Measurements from ENCODE around the gene SNIP1. TPM values are rescaled to one million over a fixed set of nuclear protein-coding genes. Genes with fewer than 3 reads are reported as not detected.
"Not testable (repeated sequence)": the region's sequence is repeated elsewhere in the genome, so short reads cannot be mapped to it uniquely, and the experiment has no call there.

Gene SNIP1, protein sequence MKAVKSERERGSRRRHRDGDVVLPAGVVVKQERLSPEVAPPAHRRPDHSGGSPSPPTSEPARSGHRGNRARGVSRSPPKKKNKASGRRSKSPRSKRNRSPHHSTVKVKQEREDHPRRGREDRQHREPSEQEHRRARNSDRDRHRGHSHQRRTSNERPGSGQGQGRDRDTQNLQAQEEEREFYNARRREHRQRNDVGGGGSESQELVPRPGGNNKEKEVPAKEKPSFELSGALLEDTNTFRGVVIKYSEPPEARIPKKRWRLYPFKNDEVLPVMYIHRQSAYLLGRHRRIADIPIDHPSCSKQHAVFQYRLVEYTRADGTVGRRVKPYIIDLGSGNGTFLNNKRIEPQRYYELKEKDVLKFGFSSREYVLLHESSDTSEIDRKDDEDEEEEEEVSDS
- polyA plus RNA-seq (2013, experiment 1 of 2; ENCODE audit: insufficient read length) = 11.7 TPM
- polyA plus RNA-seq (2013, experiment 2 of 2; ENCODE audit: insufficient read length) = 11.5 TPM

DNA sequence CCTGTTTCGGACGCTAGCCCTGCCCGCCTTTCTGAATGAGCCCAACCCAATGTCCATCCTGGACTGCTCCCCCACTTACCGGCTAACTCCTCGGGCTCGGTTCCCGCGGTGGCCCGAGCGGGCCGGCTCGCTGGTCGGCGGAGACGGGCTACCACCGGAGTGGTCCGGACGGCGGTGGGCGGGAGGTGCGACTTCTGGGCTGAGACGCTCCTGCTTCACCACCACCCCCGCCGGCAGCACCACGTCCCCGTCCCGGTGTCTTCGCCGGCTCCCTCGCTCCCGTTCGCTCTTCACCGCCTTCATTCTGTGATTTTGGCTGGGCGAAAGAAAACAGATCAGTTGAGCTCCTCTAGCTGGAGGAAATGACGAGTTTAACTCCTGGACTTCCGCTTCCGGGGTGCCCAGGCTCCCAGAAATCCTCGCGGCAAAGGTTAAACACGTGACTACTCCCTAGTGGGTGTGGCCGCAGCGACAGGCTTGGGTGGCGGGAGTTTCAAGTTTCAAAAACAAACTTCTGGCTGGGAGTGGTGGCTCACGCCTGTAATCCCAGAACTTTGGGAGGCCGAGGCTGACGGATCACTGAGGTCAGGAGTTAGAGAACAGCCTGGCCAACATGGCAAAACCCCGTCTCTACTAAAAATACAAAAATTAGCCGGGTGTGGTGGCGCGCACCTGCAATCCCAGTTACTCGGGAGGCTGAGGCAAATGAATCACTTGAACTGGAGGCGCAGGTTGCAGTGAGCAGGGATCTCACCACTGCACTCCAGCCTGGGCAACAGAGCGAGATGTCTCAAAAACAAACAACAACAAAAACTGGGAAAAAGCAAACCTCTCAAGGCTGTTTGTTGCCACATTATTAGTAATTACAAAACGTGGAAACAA lies at the start of gene SNIP1:
SNIP1 (minus strand) TSS at position 367 of the 882 bp plus-strand sequence; CDS start at position 303, 64 bp downstream.
- DNase-seq = peak; percentile 93

DNA sequence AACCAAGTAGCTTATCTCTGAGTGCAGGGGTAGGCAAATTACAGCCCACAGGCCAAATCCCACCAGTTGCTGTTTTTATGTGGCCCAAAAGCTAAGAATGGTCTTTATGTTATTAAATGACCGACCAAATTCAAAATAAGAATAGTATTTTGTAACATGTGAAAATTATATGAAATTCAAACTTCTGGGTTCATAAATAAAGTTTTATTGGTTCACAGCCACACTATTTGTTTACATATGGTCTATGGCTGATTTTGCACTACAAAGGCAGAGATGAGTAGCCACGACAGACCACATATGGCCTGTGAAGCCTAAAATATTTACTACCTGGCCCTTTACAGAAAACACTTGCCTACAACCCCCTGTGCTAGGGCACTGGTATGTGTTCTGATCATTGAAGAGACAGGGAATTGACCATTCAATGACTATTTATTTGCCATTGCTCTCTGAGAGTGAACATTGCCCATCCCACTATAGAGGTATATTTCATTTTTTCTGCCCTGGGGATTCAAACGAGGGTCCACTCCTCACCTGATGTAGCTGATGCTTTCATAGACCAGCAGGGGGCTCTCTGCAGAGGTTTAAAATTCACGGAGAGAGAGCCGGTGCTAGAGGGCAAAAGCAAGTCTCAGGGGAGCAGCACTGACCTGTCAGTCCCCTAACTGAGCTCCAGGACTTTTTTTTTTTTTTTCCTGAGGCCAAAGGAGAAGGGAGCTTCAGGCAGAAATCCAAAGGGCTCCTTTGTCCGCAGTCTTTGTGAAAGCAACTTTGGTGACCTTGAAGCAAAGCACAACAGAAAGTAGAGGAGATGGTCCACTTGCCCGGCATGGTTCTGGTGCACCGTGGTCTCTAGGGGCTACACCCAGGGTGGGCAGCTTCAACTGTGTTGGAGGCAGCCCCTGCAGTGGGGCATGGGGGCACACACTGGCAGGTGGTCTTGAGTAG lies 48.9 kb upstream of the SNIP1 start:
- DNase-seq = no peak

DNA sequence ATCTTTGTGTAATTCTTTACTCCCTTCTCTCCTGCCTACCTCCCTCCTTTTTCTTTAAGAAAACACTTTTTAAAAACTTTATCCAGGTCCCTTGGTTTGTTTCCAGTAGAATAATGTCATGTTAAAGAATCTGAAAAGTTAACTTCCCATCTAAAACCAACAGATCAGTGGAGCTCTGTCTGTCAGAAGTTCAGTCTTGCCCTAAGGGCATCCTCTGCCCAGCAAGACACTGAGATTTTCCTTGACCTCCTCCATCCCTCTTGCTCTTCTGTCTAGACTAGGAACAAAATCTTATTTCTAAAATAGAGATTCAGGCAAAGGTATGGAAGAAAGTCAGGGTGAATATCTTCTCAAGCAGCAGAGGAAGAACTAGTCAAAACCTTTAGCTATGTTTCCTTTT lies 47.3 kb upstream of the SNIP1 start:
- no peak for DNase-seq

DNA sequence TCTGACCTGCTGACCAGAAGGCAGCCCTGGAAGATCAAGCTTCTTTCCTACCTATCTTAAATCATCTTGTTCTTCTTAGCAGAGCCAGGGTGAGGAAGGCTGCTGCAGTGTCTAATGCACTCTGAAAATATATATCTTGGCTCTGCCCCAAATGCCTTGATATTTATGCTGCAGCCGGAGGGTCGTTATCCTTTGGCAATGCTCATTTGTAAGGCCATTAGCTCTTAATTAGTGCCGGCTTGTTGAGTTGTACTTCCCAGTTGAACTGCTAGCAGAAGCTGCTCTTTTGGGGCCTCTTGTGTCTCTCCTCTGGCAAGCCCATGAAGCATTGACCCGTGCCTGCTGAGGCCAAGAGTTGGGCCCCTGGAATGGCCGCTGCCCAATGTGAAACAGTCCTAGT lies 45.8 kb upstream of the SNIP1 start:
- no peak for DNase-seq

DNA sequence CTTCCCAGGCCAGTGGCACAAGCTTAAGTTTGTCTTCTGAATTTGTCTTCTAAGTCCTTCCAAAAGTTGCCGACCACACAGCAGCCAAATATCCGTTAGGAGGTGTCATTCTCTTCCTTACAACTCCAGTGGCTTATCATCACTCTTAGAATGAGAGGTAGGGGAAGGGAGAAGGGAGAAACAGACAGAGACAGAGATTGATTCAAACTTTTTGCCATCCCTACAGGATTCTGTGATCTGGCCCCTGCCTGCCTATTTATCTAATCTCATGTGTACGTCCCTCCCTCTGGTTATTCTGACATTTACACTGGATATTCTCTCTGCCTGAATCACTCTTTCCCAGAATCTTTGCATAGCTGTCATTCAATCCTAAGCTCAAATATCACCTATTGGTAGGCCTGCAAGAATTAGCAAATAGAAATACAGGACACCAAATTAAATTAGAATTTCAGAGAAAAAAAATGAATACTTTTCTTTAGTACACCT lies 42.1 kb upstream of the SNIP1 start:
- DNase-seq = no peak

DNA sequence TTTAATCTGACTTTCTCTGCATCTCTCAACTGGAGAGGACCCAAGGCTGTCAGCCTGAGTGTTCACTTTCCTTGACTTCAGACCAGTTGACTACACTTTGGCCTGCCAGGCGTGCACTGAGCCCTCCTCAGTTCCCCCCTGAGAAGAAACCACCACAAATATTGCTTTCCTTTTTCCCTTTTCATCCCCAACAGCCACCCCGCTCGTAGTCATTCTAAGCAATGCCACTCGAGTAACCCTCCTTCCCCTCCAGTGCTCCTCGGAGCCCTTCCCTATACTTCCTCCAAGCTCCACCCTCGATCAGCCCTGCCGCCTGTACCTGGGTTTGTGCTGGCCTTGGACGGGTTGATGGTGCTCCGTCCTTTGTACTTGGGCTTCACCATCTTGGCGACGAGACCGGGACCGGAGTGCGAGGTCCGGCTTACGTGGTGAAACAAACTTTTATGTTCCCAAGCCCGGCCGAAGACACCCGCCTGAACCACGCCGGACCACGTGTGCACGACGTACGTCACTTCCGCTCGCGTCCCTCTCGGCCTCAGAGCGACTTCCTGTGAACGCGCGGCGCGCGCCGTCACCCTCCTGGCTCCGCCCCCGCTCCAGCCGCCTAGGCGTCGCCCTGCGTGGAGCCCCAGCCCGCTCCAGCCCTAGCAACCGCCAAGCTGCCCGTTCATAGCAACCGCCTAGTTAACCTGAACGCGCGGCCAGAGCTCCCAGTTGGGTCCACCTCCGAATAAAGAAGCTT lies 41.5 kb upstream of the SNIP1 start, which contains the start of gene GNL2:
GNL2 (minus strand) TSS at position 498 of the 742 bp plus-strand sequence; CDS start at position 383, 115 bp downstream.
- DNase-seq = peak; percentile 95

DNA sequence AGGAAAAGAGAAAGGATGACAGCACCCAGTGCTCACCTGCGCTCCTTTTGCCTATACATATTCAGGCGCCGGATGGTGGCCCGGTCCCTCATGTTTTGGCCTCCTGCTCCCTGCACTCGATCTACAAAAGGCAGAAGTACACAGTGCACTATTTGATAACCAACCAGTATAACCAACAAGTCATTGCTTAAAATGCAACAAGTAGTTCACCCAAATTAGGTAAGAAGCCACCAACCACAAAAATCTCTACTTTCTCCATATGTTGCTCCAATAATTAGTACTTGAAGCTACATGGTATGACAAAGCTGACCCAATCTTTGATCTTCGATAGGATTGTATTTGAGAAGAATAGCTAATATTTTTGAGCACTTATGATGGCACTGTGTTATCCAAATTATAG lies 39.6 kb upstream of the SNIP1 start:
- DNase-seq = no peak

DNA sequence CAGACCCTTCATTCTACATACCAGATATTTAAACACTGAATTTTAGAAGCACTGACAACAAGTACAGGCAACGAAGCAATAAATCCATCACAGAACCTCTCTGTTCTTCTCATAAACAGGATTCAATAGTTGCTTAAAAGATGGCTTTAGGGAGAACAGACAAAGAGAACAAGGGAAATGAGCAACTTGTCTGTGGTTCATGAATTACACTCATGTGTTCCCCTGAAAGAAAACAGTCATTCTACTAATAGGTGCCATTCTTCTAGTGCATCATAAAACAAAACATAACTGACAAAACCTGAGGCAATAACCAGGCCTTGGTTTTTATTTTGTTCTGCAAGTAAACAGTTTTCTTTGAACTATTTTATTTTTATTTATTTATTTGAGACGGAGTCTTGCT lies 34.8 kb upstream of the SNIP1 start:
- no peak for DNase-seq

DNA sequence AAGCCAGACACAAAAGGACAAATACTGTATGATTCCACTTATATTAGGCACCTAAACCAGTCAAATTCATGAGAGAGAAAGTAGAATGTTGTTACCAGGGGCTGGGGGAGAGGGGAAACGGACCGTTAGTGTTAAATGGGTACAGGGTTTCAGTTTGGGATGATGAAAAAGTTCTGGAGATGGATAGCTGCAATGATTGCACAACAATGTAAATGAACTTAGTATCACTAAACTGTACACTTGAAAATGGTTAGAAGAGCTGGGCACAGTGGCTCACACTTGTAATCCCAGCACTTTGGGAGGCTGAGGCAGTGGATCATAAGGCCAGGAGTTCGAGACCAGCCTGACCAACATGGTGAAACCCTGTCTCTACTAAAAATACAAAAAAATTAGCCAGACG lies 30.5 kb upstream of the SNIP1 start:
- DNase-seq = not testable (repeated sequence)

DNA sequence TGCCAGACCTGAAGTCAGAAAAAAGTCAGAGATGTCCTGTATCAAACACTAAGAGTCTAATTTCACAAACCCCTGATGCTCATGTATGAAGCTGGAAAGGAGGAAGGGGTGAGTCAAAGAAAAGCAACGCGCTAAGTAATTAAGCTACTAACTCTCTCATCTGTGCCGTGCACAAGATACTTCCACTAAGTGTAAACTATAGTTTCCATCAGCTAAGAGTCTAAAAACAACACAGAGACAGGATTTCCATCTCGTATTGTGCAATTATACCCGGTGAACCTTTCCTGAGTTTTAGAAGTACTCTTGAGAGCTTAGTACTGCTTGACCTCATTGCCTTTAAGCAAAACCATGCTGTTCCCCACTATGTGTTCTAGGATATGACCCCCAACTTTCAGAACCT lies 21.6 kb upstream of the SNIP1 start:
- peak; percentile 28 for DNase-seq

DNA sequence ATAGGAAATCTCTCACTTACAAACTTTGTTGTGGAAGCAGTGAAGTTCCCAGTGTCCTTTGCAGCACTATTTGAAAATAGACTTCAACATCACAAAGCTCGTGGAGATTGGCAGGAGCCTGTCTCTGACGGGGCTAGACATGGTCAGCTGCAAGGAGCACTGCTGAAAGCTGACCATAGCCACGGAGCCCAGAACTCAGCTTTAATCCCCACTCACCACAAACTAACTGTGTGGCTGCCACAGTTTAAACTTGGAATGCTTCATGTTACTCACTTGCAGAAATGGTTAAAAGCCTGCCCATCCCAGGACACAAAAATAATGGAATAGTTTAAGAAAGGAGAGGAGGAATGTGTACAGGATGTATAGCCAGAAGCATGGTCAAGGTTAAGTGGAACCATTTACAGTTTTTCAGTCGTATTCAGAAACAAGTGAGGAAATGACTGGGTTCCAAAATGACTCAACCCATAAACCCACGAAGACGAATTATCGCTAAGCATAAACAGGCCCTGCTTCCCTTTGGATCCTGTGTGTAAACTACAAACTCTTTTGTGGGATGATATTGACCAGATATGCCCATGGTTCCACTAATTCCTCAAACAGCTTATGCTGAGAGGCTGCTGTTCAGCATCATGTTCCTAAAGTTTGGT lies 20.9 kb upstream of the SNIP1 start:
- peak; percentile 89 for DNase-seq

DNA sequence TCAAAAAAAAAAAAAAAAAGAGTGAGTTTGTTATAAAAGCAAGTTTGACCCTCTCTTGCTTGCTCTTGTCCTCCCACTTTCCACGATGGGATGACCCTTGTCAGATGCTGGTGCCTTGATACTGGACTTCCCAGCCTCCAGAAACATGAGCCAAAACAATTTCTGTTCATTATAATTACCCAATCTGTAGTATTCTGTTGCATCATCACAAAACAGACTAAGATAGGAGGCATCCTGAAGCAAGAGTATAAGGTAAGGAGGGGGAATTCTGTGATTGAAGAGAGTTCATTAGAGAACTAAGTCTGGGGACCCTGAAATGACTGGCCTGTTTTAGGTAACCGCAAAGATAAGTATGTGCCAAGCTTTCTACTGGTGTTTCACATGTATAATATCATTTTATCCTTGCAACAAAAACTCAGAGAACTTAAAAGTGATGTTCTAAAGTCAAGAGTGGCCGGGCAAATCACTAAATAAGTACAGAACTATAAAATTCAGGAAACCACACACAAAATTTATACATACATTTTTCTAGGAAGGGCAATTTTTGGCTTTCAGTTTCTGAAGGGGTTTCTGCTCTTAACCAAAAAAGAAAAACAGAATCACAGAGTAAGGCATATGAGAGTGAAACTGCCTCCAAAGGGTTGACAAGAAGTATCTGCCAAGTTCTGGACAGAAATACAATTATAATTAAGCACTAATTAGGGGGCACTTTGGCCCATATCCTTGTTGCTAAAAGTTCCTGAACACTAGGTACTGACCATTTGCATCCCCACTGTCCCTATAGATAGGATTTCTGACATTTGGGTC lies 16.6 kb upstream of the SNIP1 start:
- no peak for DNase-seq

DNA sequence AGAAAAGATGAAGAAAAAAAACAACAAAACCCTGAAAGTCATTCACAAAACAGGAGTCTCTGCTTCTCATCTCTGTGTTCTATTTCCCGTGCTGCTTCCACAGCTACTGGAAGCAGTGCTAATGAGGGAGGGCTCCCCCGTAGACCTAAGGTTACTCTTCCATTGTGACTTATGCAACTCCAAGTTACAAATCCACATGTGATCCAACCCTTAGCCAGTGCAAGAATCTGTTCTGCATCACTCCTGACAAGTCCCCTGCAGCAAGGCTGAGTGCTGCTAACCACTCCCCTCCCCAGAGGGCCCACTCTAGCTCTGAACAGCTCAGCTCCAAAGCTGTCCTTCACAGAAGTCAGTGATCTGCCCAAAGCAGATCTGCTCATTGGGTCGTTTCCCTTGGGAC lies 12.9 kb upstream of the SNIP1 start:
- no peak for DNase-seq

DNA sequence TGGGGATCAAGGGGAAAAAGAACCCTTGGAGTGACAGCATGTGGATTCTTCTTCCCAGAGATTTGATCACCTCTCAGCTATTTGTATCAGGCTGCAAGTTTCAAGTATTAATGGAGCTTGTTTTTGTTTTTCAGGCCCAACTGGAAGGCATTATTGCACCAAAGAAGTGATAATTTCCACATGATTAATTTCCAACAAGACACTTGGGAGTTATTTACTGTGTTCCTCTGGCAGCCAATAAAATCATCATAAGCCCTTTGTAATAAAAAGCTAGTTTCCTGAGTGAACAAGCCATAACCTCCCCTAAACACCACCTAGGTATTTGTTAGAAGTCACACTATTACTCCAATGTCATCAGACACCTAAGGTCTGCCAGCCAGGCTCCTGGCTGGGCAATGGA lies 10.8 kb upstream of the SNIP1 start:
- DNase-seq = no peak

DNA sequence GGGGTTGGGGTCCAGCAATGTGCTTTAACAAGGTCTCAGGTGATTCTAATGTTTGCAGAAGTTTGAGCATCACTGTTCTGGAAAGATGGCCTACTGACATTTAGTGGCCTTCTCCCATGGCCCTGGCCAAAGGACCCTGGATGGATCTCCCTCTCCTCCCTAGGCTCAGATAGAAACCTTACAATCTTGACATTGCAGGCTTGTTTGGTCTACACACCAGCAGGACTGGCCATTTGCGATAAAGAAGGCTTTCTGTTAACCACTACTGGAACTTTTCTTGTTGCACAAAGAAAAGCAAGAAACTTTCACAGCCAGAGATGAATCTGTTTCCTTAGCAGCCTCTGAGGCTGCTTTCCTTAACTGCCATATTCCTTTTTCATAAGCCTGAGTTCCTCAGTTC lies 8.9 kb upstream of the SNIP1 start:
- DNase-seq = no peak

DNA sequence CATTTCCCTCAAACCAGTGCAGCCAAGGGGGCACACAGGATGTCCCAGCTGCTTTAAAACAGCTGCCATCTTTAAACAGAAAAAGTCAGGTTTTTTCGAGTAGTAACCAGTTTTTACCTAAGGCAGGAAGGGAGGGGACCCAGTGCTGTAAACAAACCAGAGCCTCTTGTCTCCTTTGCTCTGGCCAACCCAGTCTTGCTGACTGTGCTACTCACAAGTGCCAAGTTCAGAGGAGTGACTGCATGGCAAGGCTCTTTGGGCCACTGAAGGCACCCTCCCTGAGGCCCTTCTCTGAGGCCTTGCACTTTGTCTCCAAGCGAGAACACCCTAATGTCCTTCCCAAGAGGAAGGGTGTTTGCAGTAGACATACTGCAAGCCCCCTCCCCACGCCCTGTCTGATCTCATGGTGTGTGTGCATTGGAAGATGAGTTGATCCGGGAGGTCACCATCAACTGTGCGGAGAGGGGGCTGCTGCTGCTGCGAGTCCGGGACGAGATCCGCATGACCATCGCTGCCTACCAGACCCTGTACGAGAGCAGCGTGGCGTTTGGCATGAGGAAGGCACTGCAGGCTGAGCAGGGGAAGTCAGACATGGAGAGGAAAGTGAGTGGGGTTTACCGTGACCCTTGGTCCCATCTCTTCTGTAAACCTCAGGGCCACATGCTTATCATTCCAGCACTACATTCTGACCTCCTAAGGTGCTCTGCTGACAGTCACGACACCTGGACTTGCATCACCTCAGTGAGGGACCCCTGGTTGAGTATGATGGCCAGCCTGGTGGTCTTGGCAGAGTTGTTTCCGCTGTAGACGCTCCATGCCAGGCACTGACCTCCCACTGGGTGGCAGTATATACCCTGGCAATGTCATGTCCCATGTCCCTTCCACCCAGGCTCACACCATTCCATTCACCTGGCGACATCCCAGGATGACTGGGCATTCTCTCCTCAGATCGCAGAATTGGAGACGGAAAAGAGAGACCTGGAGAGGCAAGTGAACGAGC lies 7.3 kb upstream of the SNIP1 start:
- DNase-seq = peak; percentile 46

DNA sequence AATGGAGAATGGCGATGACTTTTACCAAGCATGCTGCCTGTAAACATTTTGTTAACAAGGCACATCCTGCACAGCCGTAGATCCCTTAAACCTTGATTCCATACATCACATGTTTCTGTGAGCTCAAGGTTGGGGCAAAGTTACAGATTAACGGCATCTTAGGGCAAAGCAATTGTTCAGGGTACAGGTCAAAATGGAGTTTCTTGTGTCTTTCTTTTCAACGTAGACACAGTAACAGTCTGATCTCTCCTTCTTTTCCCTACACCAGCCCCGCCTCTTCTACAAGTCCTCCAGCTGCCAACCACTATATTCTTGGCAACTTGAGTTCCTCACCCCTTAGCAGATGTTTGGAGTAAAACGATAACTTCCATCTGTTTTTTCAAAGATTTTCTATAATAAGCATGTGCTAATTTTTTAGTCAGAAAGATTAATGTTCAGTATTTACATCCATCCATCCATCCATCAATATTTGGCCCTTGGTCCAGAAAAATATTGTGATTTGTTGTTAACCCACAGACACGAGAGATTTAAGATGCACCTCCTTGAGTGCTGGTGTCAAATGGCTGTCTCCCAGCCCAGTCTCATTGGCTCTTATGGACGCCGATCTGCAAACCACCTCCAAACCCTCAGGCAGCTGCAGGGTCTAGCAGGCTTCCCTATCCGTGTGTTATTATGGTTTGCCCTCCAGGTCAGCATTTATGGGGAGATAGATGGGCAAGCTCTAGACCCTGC lies 6.5 kb upstream of the SNIP1 start:
- DNase-seq = no peak

DNA sequence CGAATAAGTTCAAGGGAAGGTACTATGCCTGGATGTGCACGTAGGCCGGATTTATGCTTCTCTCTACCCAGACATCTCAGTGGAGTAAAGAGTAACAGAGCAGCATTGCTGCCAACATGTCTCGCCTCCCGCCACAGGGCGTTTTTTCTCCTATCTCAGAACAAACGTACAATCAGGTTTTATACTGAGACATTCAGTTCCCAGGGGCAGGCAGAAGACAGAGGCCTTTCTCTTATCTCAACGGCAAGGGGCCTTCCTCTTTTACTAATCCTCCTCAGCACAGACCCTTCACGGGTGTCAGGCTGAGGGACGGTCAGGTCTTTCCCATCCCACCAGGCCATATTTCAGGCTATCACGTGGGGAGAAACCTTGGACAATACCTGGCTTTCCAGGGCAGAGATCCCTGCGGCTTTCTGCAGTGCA lies 5.9 kb upstream of the SNIP1 start:
- DNase-seq = not testable (repeated sequence)

Data from fibroblast of skin of abdomen (primary cell).